Subcutaneous abdominal adipose tissue (tissue), 5 donors: Measurements from ENCODE around the gene FAM236C.
"Not testable (repeated sequence)": the region's sequence is repeated elsewhere in the genome, so short reads cannot be mapped to it uniquely, and the experiment has no call there.

Experiments
- H3K27ac ChIP-seq: one replicate; pipeline ENCODE4 v1.7.0; 2013; ENCODE audit warnings: low read depth, mild to moderate bottlenecking, inconsistent platforms, low read length, moderate library complexity
- H3K27me3 ChIP-seq, 5 donors: one replicate each; pipeline ENCODE4 v1.7.0; 2013; ENCODE audit warnings: low read length in 5 of 5, inconsistent platforms in 1 of 5; ENCODE audit not compliant: control insufficient read depth in 5 of 5, insufficient read depth in 4 of 5
- H3K36me3 ChIP-seq, 5 donors: one replicate each; pipeline ENCODE4 v1.7.0; 2013; ENCODE audit warnings: low read length in 5 of 5; ENCODE audit not compliant: control insufficient read depth in 5 of 5, insufficient read depth in 5 of 5
- H3K4me1 ChIP-seq, 5 donors: one replicate each; pipeline ENCODE4 v1.7.0; 2013; ENCODE audit warnings: low read length in 5 of 5, mild to moderate bottlenecking in 3 of 5, moderate library complexity in 1 of 5; ENCODE audit not compliant: control insufficient read depth in 5 of 5, insufficient read depth in 5 of 5
- H3K4me3 ChIP-seq, 5 donors: one replicate each; pipeline ENCODE4 v1.7.0; 2013; ENCODE audit warnings: low read length in 5 of 5, low read depth in 1 of 5
- H3K9ac ChIP-seq, 5 donors: one replicate each; pipeline ENCODE4 v1.7.0; 2013; ENCODE audit warnings: low read length in 5 of 5, mild to moderate bottlenecking in 4 of 5, moderate library complexity in 3 of 5
- H3K9me3 ChIP-seq, 5 donors: one replicate each; pipeline ENCODE4 v1.7.0; 2013; ENCODE audit warnings: low read length in 5 of 5; ENCODE audit not compliant: control insufficient read depth in 5 of 5
- donor health status: healthy.
- donor health status: healthy.
- donor health status: healthy.
- donor health status: healthy.
- donor health status: healthy.

Gene FAM236C

GRCh38 chrX:72943819-72944169 lies 31.4 kb downstream of the FAM236C start, which contains the start of gene DMRTC1:
Gene DMRTC1, minus strand, starts transcription at chrX:72943837. Its CDS starts 68,143 bp downstream, at chrX:72875694.
- H3K4me3 ChIP-seq, H3K9me3 ChIP-seq, H3K36me3 ChIP-seq, H3K27ac ChIP-seq, H3K9ac ChIP-seq, H3K4me1 ChIP-seq, H3K27me3 ChIP-seq: not testable (repeated sequence)

GRCh38 chrX:72959971-72960370 lies 47.6 kb downstream of the FAM236C start:
- not testable (repeated sequence) for H3K27me3 ChIP-seq, H3K4me1 ChIP-seq, H3K9me3 ChIP-seq, H3K27ac ChIP-seq, H3K36me3 ChIP-seq, H3K9ac ChIP-seq, H3K4me3 ChIP-seq
